GM19468 (cell line): ENCODE measurements around the gene ELL.

Experiments
- ATAC-seq: cut with Tn5 transposase; IDR thresholded peaks from one replicate; pipeline ENCODE4 v1.9.1; 2021; ENCODE audit warnings: mild to moderate bottlenecking, moderate library complexity, moderate number of reproducible peaks; ENCODE audit not compliant: unreplicated experiment; ENCODE audit errors: extremely low read depth

The ELL gene

GRCh38 chr19:18506101-18506930 lies 15.6 kb downstream of the ELL start:
- no peak for ATAC-seq

- no peak for ATAC-seq
These were observed 16.8 kb downstream of the ELL start for GRCh38 chr19:18504886-18505610.

- no peak for ATAC-seq
These were observed 17.6 kb downstream of the ELL start for GRCh38 chr19:18503971-18504885.

GRCh38 chr19:18503337-18503970 lies 18.4 kb downstream of the ELL start:
- no peak for ATAC-seq

GRCh38 chr19:18502638-18503294 lies 19.1 kb downstream of the ELL start:
- no peak for ATAC-seq

- no peak for ATAC-seq
These were observed 19.6 kb downstream of the ELL start for GRCh38 chr19:18502246-18502637.

- ATAC-seq = no peak
These were observed 20.0 kb downstream of the ELL start for GRCh38 chr19:18501832-18502231.

- ATAC-seq = no peak
These were observed 20.5 kb downstream of the ELL start for GRCh38 chr19:18501351-18501750.

GRCh38 chr19:18500799-18501198 lies 21.1 kb downstream of the ELL start:
- no peak for ATAC-seq

GRCh38 chr19:18500376-18500775 lies 21.5 kb downstream of the ELL start:
- ATAC-seq = no peak

GRCh38 chr19:18499055-18499775 lies 22.7 kb downstream of the ELL start:
- ATAC-seq = no peak

GRCh38 chr19:18496980-18497256 lies 25.0 kb downstream of the ELL start:
- no peak for ATAC-seq

GRCh38 chr19:18496167-18496979 lies 25.5 kb downstream of the ELL start:
- no peak for ATAC-seq

GRCh38 chr19:18495204-18495911 lies 26.5 kb downstream of the ELL start:
- no peak for ATAC-seq

GRCh38 chr19:18494267-18494607 lies 27.6 kb downstream of the ELL start:
- no peak for ATAC-seq

- no peak for ATAC-seq
These were observed 28.2 kb downstream of the ELL start for GRCh38 chr19:18493440-18494266.
